Measurements from ENCODE around the gene SALL4. TPM values are rescaled to one million over a fixed set of nuclear protein-coding genes. Genes with fewer than 3 reads are reported as not detected.

Gene SALL4
- total and polyA plus RNA-seq, 4 donors: 0.16 to 3.6 (median 1.4) TPM

DNA sequence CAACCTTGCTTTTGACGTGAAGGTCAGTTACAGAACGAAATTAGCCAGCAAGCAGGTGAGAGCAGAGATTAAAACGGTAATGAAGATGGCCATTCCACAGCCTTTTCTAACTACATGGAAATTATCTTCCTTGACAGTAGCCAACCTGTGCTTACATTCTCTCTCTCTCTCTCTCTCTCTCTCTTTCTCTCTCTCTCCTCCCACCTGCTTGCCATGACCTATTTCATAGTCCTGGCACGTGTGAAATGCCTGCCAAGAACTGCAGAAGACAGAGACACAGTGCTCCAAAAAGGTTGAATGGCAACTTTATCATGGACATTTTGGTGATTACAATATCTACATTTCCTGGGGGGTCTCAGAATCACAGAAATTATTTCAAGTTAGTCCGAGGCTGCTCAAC is 38.5 kb upstream of the SALL4 start (continued):
- TF ChIP-seq, protein P1, sequence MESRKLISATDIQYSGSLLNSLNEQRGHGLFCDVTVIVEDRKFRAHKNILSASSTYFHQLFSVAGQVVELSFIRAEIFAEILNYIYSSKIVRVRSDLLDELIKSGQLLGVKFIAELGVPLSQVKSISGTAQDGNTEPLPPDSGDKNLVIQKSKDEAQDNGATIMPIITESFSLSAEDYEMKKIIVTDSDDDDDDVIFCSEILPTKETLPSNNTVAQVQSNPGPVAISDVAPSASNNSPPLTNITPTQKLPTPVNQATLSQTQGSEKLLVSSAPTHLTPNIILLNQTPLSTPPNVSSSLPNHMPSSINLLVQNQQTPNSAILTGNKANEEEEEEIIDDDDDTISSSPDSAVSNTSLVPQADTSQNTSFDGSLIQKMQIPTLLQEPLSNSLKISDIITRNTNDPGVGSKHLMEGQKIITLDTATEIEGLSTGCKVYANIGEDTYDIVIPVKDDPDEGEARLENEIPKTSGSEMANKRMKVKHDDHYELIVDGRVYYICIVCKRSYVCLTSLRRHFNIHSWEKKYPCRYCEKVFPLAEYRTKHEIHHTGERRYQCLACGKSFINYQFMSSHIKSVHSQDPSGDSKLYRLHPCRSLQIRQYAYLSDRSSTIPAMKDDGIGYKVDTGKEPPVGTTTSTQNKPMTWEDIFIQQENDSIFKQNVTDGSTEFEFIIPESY (IDR thresholded peaks at IDR 0.05): no peak
- no peak for TF ChIP-seq HNF4G (IDR thresholded peaks at IDR 0.05)

DNA sequence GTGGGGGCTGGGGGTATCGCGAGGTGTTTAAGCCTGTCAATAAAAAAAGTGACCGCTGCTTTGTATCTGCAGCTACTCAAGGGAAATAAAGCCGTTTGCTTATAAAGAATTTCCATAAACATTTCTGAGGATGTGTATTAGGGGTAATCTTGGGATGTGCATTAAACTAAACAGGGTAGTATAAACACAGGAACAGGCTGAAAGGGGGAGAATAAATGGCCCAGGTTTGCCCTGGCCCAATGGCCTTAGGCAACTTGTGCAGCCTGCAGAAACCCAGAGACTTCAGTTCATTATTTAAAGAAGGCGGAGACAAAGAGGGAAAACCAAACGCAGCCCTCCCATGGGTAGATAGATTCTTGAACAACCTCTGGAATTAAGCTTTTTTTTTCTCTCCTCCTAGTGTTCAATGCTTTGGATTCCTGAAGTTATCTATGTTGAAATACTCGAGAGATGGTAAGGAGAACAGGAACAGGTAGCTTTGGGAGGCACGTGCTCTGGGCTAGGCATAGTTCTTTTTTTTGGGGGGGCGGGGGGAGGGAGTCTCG is 35.6 kb upstream of the SALL4 start:
- no peak for TF ChIP-seq JUND (IDR thresholded peaks at IDR 0.05)
- no peak for TF ChIP-seq GABPA (IDR thresholded peaks at IDR 0.05 in 1 of 2, conservative IDR thresholded peaks at IDR 0.05 in 1 of 2)
- TF ChIP-seq RAD21 (IDR thresholded peaks at IDR 0.05): no peak
- TF ChIP-seq, protein P1 (IDR thresholded peaks at IDR 0.05): no peak
- TF ChIP-seq, protein P2, sequence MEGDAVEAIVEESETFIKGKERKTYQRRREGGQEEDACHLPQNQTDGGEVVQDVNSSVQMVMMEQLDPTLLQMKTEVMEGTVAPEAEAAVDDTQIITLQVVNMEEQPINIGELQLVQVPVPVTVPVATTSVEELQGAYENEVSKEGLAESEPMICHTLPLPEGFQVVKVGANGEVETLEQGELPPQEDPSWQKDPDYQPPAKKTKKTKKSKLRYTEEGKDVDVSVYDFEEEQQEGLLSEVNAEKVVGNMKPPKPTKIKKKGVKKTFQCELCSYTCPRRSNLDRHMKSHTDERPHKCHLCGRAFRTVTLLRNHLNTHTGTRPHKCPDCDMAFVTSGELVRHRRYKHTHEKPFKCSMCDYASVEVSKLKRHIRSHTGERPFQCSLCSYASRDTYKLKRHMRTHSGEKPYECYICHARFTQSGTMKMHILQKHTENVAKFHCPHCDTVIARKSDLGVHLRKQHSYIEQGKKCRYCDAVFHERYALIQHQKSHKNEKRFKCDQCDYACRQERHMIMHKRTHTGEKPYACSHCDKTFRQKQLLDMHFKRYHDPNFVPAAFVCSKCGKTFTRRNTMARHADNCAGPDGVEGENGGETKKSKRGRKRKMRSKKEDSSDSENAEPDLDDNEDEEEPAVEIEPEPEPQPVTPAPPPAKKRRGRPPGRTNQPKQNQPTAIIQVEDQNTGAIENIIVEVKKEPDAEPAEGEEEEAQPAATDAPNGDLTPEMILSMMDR (IDR thresholded peaks at IDR 0.05; ENCODE audit: low read depth, low read length, missing input control): no peak
- TF ChIP-seq EGR1 (IDR thresholded peaks at IDR 0.05; ENCODE audit: low read depth in 2 of 2): no peak
- no peak for TF ChIP-seq FOXA1 (IDR thresholded peaks at IDR 0.05)
- H3K9ac ChIP-seq (ENCODE audit: low read depth in 1 of 2, low read length in 2 of 2): no peak overlapping the region
- no peaks in the 10 kb centered on the region for H3K4me1 ChIP-seq (ENCODE audit: control insufficient read depth in 4 of 4, insufficient read depth in 4 of 4, low read length in 3 of 4)
- H3K4me3 ChIP-seq (ENCODE audit: low read depth in 1 of 3, low read length in 3 of 3): no peak overlapping the region
- H3K9me3 ChIP-seq (ENCODE audit: control insufficient read depth in 4 of 4, low read length in 3 of 4): no peaks in the 10 kb centered on the region
- H3K36me3 ChIP-seq (ENCODE audit: control insufficient read depth in 4 of 4, insufficient read depth in 3 of 4, low read depth in 1 of 4, low read length in 3 of 4): no peaks in the 10 kb centered on the region
- H3K27me3 ChIP-seq (ENCODE audit: control insufficient read depth in 4 of 4, insufficient read depth in 4 of 4, low read length in 3 of 4): peaks cover 0 to 2% (median 0%) of the 10 kb centered on the region in 4 donors
- H3K27ac ChIP-seq (ENCODE audit: low read depth in 1 of 2, low read length in 2 of 2): no peak overlapping the region
- DNase-seq (ENCODE audit: low spot score): no peak
- WGBS: 71% methylated on average over 10 of the region's 10 CpGs

DNA sequence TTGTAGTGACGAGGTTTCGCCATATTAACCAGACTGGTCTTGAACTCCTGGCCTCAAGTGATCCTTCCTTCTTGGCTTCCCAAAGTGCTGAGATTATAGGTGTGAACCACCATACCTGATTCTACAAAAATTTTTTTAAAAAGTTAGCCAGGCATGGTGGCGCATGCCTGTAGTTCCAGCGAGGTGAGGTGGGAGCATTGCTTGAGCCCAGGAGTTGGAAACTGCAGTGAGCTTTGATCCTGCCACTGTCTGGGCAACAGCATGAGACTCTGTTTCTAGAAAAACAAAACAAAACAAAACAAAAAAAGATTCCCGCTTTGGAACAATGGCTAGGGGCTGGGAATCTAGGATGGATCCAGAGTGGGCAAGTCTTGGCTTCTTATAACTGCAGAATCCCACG is 35.1 kb upstream of the SALL4 start:
- DNase-seq (ENCODE audit: low spot score): no peak
- TF ChIP-seq, protein P2 (IDR thresholded peaks at IDR 0.05; ENCODE audit: low read depth, low read length, missing input control): no peak
- no peak overlapping the region for H3K9ac ChIP-seq (ENCODE audit: low read depth in 1 of 2, low read length in 2 of 2)
- H3K9me3 ChIP-seq (ENCODE audit: control insufficient read depth in 4 of 4, low read length in 3 of 4): no peaks in the 10 kb centered on the region
- peaks cover 0 to 2% (median 0%) of the 10 kb centered on the region in 4 donors for H3K27me3 ChIP-seq (ENCODE audit: control insufficient read depth in 4 of 4, insufficient read depth in 4 of 4, low read length in 3 of 4)
- no peak overlapping the region for H3K4me3 ChIP-seq (ENCODE audit: low read depth in 1 of 3, low read length in 3 of 3)
- no peaks in the 10 kb centered on the region for H3K36me3 ChIP-seq (ENCODE audit: control insufficient read depth in 4 of 4, insufficient read depth in 3 of 4, low read depth in 1 of 4, low read length in 3 of 4)
- no peak overlapping the region for H3K27ac ChIP-seq (ENCODE audit: low read depth in 1 of 2, low read length in 2 of 2)
- WGBS: 86% methylated on average over 6 of the region's 6 CpGs
- no peaks in the 10 kb centered on the region for H3K4me1 ChIP-seq (ENCODE audit: control insufficient read depth in 4 of 4, insufficient read depth in 4 of 4, low read length in 3 of 4)
